Daoy (cell line): Measurements from ENCODE around the gene GPR78. TPM values are rescaled to one million over a fixed set of nuclear protein-coding genes. Genes with fewer than 3 reads are reported as not detected.
"Not testable (repeated sequence)": the region's sequence is repeated elsewhere in the genome, so short reads cannot be mapped to it uniquely, and the experiment has no call there.

Experiments used
- DNase-seq: peaks from one replicate; pipeline ENCODE4 v3.0.0-alpha.2; 2015; ENCODE audit warnings: low read depth
- total RNA-seq: library from RNA; depleted of rRNA; stranded (reverse); fragments of >200 nt; shearing (Covaris generic); gene quantifications from 2 replicates; pipeline ENCODE4 v1.2.3, GENCODE V29; 2014; rRNA removed

Gene GPR78
- total RNA-seq, 1 experiment from 2014 or later = not detected

GRCh38 chr4:8615921-8616787 lies 36.0 kb downstream of the GPR78 start:
- no peak for DNase-seq

- DNase-seq = no peak
These were observed 36.6 kb downstream of the GPR78 start for GRCh38 chr4:8616831-8617230.

- no peak for DNase-seq
These were observed 37.4 kb downstream of the GPR78 start for GRCh38 chr4:8617486-8618040.

- DNase-seq = no peak
These were observed 38.2 kb downstream of the GPR78 start for GRCh38 chr4:8618421-8618820.

GRCh38 chr4:8618961-8619720 lies 38.9 kb downstream of the GPR78 start:
- no peak for DNase-seq

GRCh38 chr4:8621135-8621534 lies 40.9 kb downstream of the GPR78 start:
- not testable (repeated sequence) for DNase-seq

- DNase-seq = not testable (repeated sequence)
These were observed 44.5 kb downstream of the GPR78 start for GRCh38 chr4:8624601-8625272.

GRCh38 chr4:8630240-8630905 lies 50.2 kb downstream of the GPR78 start:
- DNase-seq = not testable (repeated sequence)

- not testable (repeated sequence) for DNase-seq
These were observed 51.7 kb downstream of the GPR78 start for GRCh38 chr4:8631896-8632295.

- not testable (repeated sequence) for DNase-seq
These were observed 54.6 kb downstream of the GPR78 start for GRCh38 chr4:8634773-8635172.

- DNase-seq = not testable (repeated sequence)
These were observed 55.8 kb downstream of the GPR78 start for GRCh38 chr4:8635897-8636554.

Other genes starting within 250 kb of the GPR78 start
- gene ACOX3, start 139.7 kb upstream of the GPR78 start, total RNA-seq = 12.2 and 13.4 TPM in 2 replicates
- gene TRMT44, start 139.6 kb upstream of the GPR78 start, total RNA-seq = 14.0 and 19.5 TPM in 2 replicates
- 0.80 and 0.83 TPM in 2 replicates for gene CPZ, start 12.4 kb downstream of the GPR78 start, total RNA-seq